Thoracic aorta (tissue), 2 donors: ENCODE measurements around the gene LRRC43. TPM values are rescaled to one million over a fixed set of nuclear protein-coding genes. Genes with fewer than 3 reads are reported as not detected.

Experiments used
- ATAC-seq: fragments of 150-250 bp; one replicate; pipeline ENCODE4 v1.8.0; 2017; ENCODE audit warnings: low read depth; ENCODE audit not compliant: insufficient number of reproducible peaks, low FRiP score
- DNase-seq: peaks from one replicate; pipeline ENCODE4 v3.0.0-alpha.2; 2020; ENCODE audit warnings: low spot score
- H3K27ac ChIP-seq, 2 donors: fragments of 200-600 bp; sonication (generic); 1 replicate in 1 of 2; 2 replicates in 1 of 2; pipeline ENCODE4 v1.5.1; 2016; ENCODE audit warnings: mild to moderate bottlenecking in 2 of 2, moderate library complexity in 2 of 2
- H3K27me3 ChIP-seq: fragments of 200-600 bp; sonication (generic); replicated peaks from 2 replicates; pipeline ENCODE4 v1.6.0; 2016; ENCODE audit warnings: mild to moderate bottlenecking; ENCODE audit not compliant: insufficient read depth
- H3K36me3 ChIP-seq: fragments of 200-600 bp; sonication (generic); one replicate; pipeline ENCODE4 v1.5.1; 2016
- H3K4me1 ChIP-seq, 2 donors: fragments of 200-600 bp; sonication (generic); 1 replicate in 1 of 2; 2 replicates in 1 of 2; pipeline versions ENCODE4 v1.5.1 to v1.6.0; 2016; ENCODE audit warnings: low read depth in 2 of 2, mild to moderate bottlenecking in 1 of 2; ENCODE audit not compliant: control insufficient read depth in 1 of 2
- H3K4me3 ChIP-seq: fragments of 200-600 bp; sonication (generic); 2 replicates; pipeline ENCODE4 v1.5.1; 2016; ENCODE audit warnings: mild to moderate bottlenecking
- H3K9me3 ChIP-seq: fragments of 200-600 bp; sonication (generic); 2 replicates; pipeline ENCODE4 v1.5.1; 2016
- CTCF ChIP-seq: fragments of 200-600 bp; sonication (generic); IDR thresholded peaks from one replicate; pipeline ENCODE4 v1.5.1; 2019; ENCODE audit warnings: antibody characterized with exemption
- total RNA-seq, 2 donors: library from RNA; depleted of rRNA; stranded (reverse); fragments of >200 nt; gene quantifications; one replicate each; pipeline versions ENCODE4 v1.1.0 to v1.2.3, GENCODE V29; 2016

Gene LRRC43
- total RNA-seq, 2 donors from 2014 or later = not detected

DNA sequence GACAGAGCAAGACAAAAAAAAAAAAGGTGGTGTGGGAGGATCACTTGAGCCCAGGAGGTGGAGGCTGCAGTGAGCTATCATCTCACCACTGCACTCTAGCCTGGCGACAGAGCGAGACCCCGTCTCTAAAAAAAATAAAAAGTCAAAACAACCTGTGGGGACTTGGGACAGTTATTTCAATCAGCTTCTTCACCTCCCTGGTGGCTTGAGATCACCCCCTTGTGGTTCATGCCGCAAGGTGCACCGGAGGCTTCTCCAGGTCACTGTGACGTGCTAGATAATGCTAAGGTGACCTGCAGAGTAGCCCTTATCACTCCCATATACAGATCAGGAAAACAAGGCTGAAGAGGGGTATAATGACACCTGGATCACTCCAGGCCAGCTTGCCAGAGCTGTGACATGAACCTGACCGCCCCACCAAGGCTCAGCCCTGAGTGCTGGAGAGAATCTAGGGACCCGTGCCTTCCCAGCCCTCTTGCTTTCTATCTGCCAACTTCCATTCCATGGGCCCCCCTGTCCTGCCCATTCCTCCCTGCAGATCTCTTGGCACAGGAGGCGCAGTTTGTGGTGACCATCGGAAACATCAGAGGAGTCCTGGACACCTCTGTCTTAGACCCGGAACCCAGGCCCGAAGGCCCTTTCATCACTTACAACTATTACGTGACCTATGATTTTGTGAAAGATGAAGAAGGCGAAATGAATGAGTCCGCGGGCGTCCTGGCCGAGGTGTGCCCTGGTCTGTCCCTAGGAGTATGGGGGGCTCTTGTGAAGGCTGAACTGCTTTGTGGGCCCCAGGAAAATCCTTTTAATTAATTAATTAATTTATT, 8.1 kb downstream of the LRRC43 start:
- no peaks in the 10 kb centered on the region for H3K9me3 ChIP-seq
- TF ChIP-seq CTCF = peak; percentile 34
- no peak overlapping the region for H3K4me3 ChIP-seq
- DNase-seq = no peak
- no peak overlapping the region for H3K27ac ChIP-seq
- no peaks in the 10 kb centered on the region for H3K36me3 ChIP-seq
- no peaks in the 10 kb centered on the region for H3K4me1 ChIP-seq
- H3K27me3 ChIP-seq = no peaks in the 10 kb centered on the region
- ATAC-seq = no peak

DNA sequence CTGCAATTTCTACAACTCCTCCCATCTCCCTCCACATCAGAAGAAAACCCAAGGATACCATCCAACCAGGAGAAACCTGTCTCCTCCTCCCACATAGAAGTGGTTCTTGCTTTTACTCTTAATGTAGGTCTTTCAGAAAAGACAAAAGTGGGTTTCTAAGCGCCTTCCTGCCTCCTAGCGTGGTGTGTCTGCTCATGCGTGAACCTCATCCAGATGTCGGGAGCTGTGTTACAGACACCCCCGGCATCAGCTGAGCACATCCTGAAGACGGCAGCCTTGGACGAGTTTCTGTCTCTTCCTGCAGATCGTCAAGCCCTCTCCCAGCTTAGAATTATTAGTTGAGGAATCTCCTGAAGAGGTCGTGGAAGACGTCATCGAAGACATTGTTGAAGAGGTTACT, 9.5 kb downstream of the LRRC43 start:
- Histone ChIP-seq H3K9me3 (no peaks in the 10 kb centered on the region), H3K27me3 (no peaks in the 10 kb centered on the region), H3K36me3 (no peaks in the 10 kb centered on the region), H3K4me3 (no peak overlapping the region), H3K4me1 (no peaks in the 10 kb centered on the region), H3K27ac (no peak overlapping the region)
- ATAC-seq = no peak
- no peak for TF ChIP-seq CTCF
- DNase-seq = no peak

- ATAC-seq = no peak
- Histone ChIP-seq H3K27ac (no peak overlapping the region), H3K27me3 (no peaks in the 10 kb centered on the region), H3K9me3 (no peaks in the 10 kb centered on the region), H3K36me3 (no peaks in the 10 kb centered on the region), H3K4me1 (no peaks in the 10 kb centered on the region), H3K4me3 (no peak overlapping the region)
- no peak for DNase-seq
- TF ChIP-seq CTCF = no peak
These were observed 11.9 kb downstream of the LRRC43 start for GRCh38 chr12:122194804-122195203.

- ATAC-seq (no peak), DNase-seq (no peak)
- Histone ChIP-seq H3K4me1 (no peaks in the 10 kb centered on the region), H3K4me3 (no peak overlapping the region), H3K27ac (no peak overlapping the region), H3K9me3 (no peaks in the 10 kb centered on the region), H3K36me3 (no peaks in the 10 kb centered on the region), H3K27me3 (no peaks in the 10 kb centered on the region)
- TF ChIP-seq CTCF = no peak
These were observed 12.5 kb downstream of the LRRC43 start for GRCh38 chr12:122195405-122195804.

GRCh38 chr12:122197612-122197966, 14.7 kb downstream of the LRRC43 start:
- H3K27me3 ChIP-seq = no peaks in the 10 kb centered on the region
- ATAC-seq = no peak

More at GRCh38 chr12:122197612-122197966, 14.7 kb downstream of the LRRC43 start:
- TF ChIP-seq CTCF = no peak
- Histone ChIP-seq H3K27ac (no peak overlapping the region), H3K9me3 (no peaks in the 10 kb centered on the region), H3K4me1 (no peaks in the 10 kb centered on the region), H3K36me3 (no peaks in the 10 kb centered on the region), H3K4me3 (no peak overlapping the region)
- no peak for DNase-seq
